ENCODE measurements around the gene ARHGEF40. TPM values are rescaled to one million over a fixed set of nuclear protein-coding genes. Genes with fewer than 3 reads are reported as not detected.

Gene ARHGEF40
- total and polyA plus RNA-seq, 7 donors: 6.8 to 18.7 (median 10.1) TPM

GRCh38 chr14:21060614-21061346, 9.3 kb upstream of the ARHGEF40 start:
- no peak for DNase-seq
- no peak for TF ChIP-seq CTCF (IDR thresholded peaks at IDR 0.05)
- no peaks in the 10 kb centered on the region for H3K4me1 ChIP-seq
- H3K9me3 ChIP-seq: no peaks in the 10 kb centered on the region
- ATAC-seq: no peak
- intact Hi-C loops (cut with DNase I): no loop called here
- no peak overlapping the region for H3K4me3 ChIP-seq
- H3K36me3 ChIP-seq (ENCODE audit: insufficient read depth in 1 of 2, low read depth in 1 of 2): no peaks in the 10 kb centered on the region
- no peaks in the 10 kb centered on the region for H3K27me3 ChIP-seq (ENCODE audit: insufficient read depth in 3 of 3, low read length in 2 of 3)
- no peak overlapping the region for H3K27ac ChIP-seq
- 68 to 76% (median 71%) methylated on average over 13 of the region's 13 CpGs for WGBS, 3 donors

GRCh38 chr14:21061347-21061668, 8.8 kb upstream of the ARHGEF40 start:
- no peak overlapping the region for H3K27ac ChIP-seq
- no peak for ATAC-seq
- no peaks in the 10 kb centered on the region for H3K36me3 ChIP-seq (ENCODE audit: insufficient read depth in 1 of 2, low read depth in 1 of 2)
- TF ChIP-seq CTCF (IDR thresholded peaks at IDR 0.05): no peak
- 85 to 91% (median 91%) methylated on average over 3 of the region's 3 CpGs for WGBS, 3 donors
- no peak overlapping the region for H3K4me3 ChIP-seq
- no peaks in the 10 kb centered on the region for H3K9me3 ChIP-seq
- DNase-seq: no peak
- no peaks in the 10 kb centered on the region for H3K27me3 ChIP-seq (ENCODE audit: insufficient read depth in 3 of 3, low read length in 2 of 3)
- H3K4me1 ChIP-seq: no peaks in the 10 kb centered on the region
- intact Hi-C loops (cut with DNase I): no loop called here

- Histone ChIP-seq H3K36me3 (ENCODE audit: insufficient read depth in 1 of 2, low read depth in 1 of 2) (no peaks in the 10 kb centered on the region), H3K4me1 (no peaks in the 10 kb centered on the region), H3K9me3 (no peaks in the 10 kb centered on the region), H3K27ac (no peak overlapping the region), H3K4me3 (no peak overlapping the region), H3K27me3 (ENCODE audit: insufficient read depth in 3 of 3, low read length in 2 of 3) (no peaks in the 10 kb centered on the region)
- DNase-seq: peak in 1 of 2 donors; percentile 47
- intact Hi-C loops (cut with DNase I): no loop called here
- no peak for TF ChIP-seq CTCF (IDR thresholded peaks at IDR 0.05)
- 43 to 45% (median 44%) methylated on average over 3 of the region's 3 CpGs for WGBS, 3 donors
- peak; percentile 69 to 88 (median 74) for ATAC-seq
These were observed 6.6 kb upstream of the ARHGEF40 start for GRCh38 chr14:21063479-21063878.

GRCh38 chr14:21066882-21067502, 3.1 kb upstream of the ARHGEF40 start:
- Histone ChIP-seq H3K9me3 (no peaks in the 10 kb centered on the region), H3K27ac (no peak overlapping the region), H3K36me3 (ENCODE audit: insufficient read depth in 1 of 2, low read depth in 1 of 2) (no peaks in the 10 kb centered on the region), H3K27me3 (ENCODE audit: insufficient read depth in 3 of 3, low read length in 2 of 3) (no peaks in the 10 kb centered on the region), H3K4me1 (peaks cover 15% of the 10 kb centered on the region), H3K4me3 (no peak overlapping the region)
- 82 to 87% (median 83%) methylated on average over 7 of the region's 7 CpGs for WGBS, 3 donors
- no peak for DNase-seq
- no peak for TF ChIP-seq CTCF (IDR thresholded peaks at IDR 0.05)
- ATAC-seq: no peak
- intact Hi-C loops (cut with DNase I): loop anchor here in 1 of 2 donors (5.0 kb wide), 1 partner anchor 35 kb away; the partner anchor contains the start of gene TMEM253
